GM12801 (cell line): Measurements from ENCODE around the gene GNRH2.

ENCODE experiments used
- CTCF ChIP-seq: IDR thresholded peaks from one replicate; pipeline ENCODE4 v1.5.1; 2011; ENCODE audit warnings: control low read depth; ENCODE audit not compliant: insufficient read length; ENCODE audit errors: extremely low read depth

The GNRH2 gene

GRCh38 chr20:3092611-3093379 lies 49.4 kb downstream of the GNRH2 start:
- TF ChIP-seq CTCF, result no peak

- no peak for TF ChIP-seq CTCF
These were observed 50.5 kb downstream of the GNRH2 start for GRCh38 chr20:3093861-3094361.

GRCh38 chr20:3094848-3095629 lies 51.6 kb downstream of the GNRH2 start:
- TF ChIP-seq CTCF, result no peak
